Pancreas (tissue), 10 donors: ENCODE results near the gene DYNC1H1. TPM values are rescaled to one million over a fixed set of nuclear protein-coding genes. Genes with fewer than 3 reads are reported as not detected.

Experiments
- ATAC-seq, 4 donors: fragments of 200-7000 bp; cut with Tn5 transposase; one replicate each; pipeline versions ENCODE4 v1.8.0 to v1.9.1; 2020; ENCODE audit warnings: mild to moderate bottlenecking in 4 of 4, moderate library complexity in 4 of 4
- DNase-seq, 6 donors: peaks; one replicate each; pipeline ENCODE4 v3.0.0-alpha.2; 2020
- FAIRE-seq: peaks from 2 replicates; lab custom pipeline; 2012; peaks lifted over from hg19 to GRCh38; lab: Jason Lieb, UNC
- H3K27ac ChIP-seq, 4 donors: fragments of 200-600 bp; sonication (generic); 1 replicate in 3 of 4; 2 replicates in 1 of 4; pipeline versions ENCODE4 v1.5.0 to v1.8.0; 2020
- H3K27me3 ChIP-seq, 4 donors: fragments of 200-600 bp; one replicate each; pipeline ENCODE4 v1.8.0; 2021
- H3K36me3 ChIP-seq, 3 donors: fragments of 200-600 bp; sonication (generic) in 1 of 3; one replicate each; pipeline versions ENCODE4 v1.5.0 to v1.8.0; 2020 to 2021
- H3K4me1 ChIP-seq, 3 donors: fragments of 200-600 bp; one replicate each; pipeline ENCODE4 v1.8.0; 2021
- H3K4me3 ChIP-seq, 4 donors: fragments of 200-600 bp; sonication (generic) in 2 of 4; one replicate each; pipeline versions ENCODE4 v1.5.0 to v1.8.0; 2020 to 2021
- H3K9me3 ChIP-seq, 4 donors: fragments of 200-600 bp; one replicate each; pipeline ENCODE4 v1.8.0; 2021
- WGBS, 2 donors: extraction: QIAGEN DNeasy Blood & Tissue Kit; methylation state at CpG; one replicate each; pipeline ENCODE4 v1.1.7; 2013; 5-methylcytosine and 5-hydroxymethylcytosine counted together
- intact Hi-C, 3 donors: fragments of 100-400 bp; cut with DNase I; formaldehyde crosslinking; loops; one replicate each; pipeline versions ENCODE4 v1.11.1 to v1.14.2; 2022
- polyA plus RNA-seq, 2 donors: library from polyadenylated mRNA; stranded (reverse); fragments of 200-250 nt; gene quantifications; one replicate each; pipeline ENCODE4 v1.2.3, GENCODE V29; 2013
- total RNA-seq, 6 donors: library from RNA; stranded (reverse); fragmentation: NEBNext Ultra II Directional in 4 of 6; extraction: Animal tissue kit (Norgen Biotek cat#: 25700) in 4 of 6; gene quantifications; one replicate each; pipeline versions ENCODE4 v1.2.1 to v1.2.4, GENCODE V29; 2021 to 2023
- TF ChIP-seq, protein P1 (sequence below), 4 donors: fragments of 200-600 bp; sonication (generic) in 3 of 4; IDR thresholded peaks; one replicate each; pipeline versions ENCODE4 v1.5.0 to v1.8.0; 2021; ENCODE audit warnings: antibody characterized with exemption in 4 of 4
- donor health status: healthy with polysubstance abuse.
- donor health status: DM: no; HTN: no; CAD: no; lungs with moderate emphysema.
- donor health status: DM: no; HTN: no; CAD: no.
- donor health status: control.
- donor health status: control.
- donor health status: Bipolar disorder and iron deficiency.
- donor health status: DM: yes; HTN: yes; CAD: no.
- donor health status: DM: no; HTN: no; CAD: no.
- donor health status: DM: no; HTN: no; CAD: no.
- donor health status: DM: yes; HTN: yes; CAD: no.

DYNC1H1 gene
- total and polyA plus RNA-seq, 8 donors = 95.7 to 215 (median 132) TPM

GRCh38 chr14:102096569-102097188 lies 132.3 kb downstream of the DYNC1H1 start:
- DNase-seq = peak; percentile 69 to 92 (median 84)
- no peaks in the 10 kb centered on the region for H3K9me3 ChIP-seq
- H3K27ac ChIP-seq = no peak overlapping the region
- WGBS, 2 donors = 30 to 32% methylated on average over 12 of the region's 12 CpGs
- no peak overlapping the region for H3K4me3 ChIP-seq
- no peaks in the 10 kb centered on the region for H3K36me3 ChIP-seq
- no peaks in the 10 kb centered on the region for H3K4me1 ChIP-seq
- ATAC-seq = peak; percentile 91 to 95 (median 94)
- no peaks in the 10 kb centered on the region for H3K27me3 ChIP-seq
- TF ChIP-seq, protein P1, sequence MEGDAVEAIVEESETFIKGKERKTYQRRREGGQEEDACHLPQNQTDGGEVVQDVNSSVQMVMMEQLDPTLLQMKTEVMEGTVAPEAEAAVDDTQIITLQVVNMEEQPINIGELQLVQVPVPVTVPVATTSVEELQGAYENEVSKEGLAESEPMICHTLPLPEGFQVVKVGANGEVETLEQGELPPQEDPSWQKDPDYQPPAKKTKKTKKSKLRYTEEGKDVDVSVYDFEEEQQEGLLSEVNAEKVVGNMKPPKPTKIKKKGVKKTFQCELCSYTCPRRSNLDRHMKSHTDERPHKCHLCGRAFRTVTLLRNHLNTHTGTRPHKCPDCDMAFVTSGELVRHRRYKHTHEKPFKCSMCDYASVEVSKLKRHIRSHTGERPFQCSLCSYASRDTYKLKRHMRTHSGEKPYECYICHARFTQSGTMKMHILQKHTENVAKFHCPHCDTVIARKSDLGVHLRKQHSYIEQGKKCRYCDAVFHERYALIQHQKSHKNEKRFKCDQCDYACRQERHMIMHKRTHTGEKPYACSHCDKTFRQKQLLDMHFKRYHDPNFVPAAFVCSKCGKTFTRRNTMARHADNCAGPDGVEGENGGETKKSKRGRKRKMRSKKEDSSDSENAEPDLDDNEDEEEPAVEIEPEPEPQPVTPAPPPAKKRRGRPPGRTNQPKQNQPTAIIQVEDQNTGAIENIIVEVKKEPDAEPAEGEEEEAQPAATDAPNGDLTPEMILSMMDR (IDR thresholded peaks at IDR 0.05) = peak; percentile 37 to 69 (median 61)
- peak; percentile 68 for FAIRE-seq
- intact Hi-C loops = loop anchor here in 1 of 3 donors (5.0 kb wide), 1 partner anchor 49 kb away; no protein-coding TSS in a partner anchor

GRCh38 chr14:102097441-102098135 lies 133.2 kb downstream of the DYNC1H1 start:
- ATAC-seq = peak in 2 of 4 donors; percentile 10 to 50
- 43 to 52% methylated on average over 7 of the region's 7 CpGs for WGBS, 2 donors
- no peaks in the 10 kb centered on the region for H3K4me1 ChIP-seq
- FAIRE-seq = no peak
- no peaks in the 10 kb centered on the region for H3K9me3 ChIP-seq
- H3K27ac ChIP-seq = no peak overlapping the region
- intact Hi-C loops = loop anchor here in 1 of 3 donors (5.0 kb wide), 1 partner anchor 50 kb away; no protein-coding TSS in a partner anchor
- no peak for DNase-seq
- no peak overlapping the region for H3K4me3 ChIP-seq
- H3K27me3 ChIP-seq = no peaks in the 10 kb centered on the region
- H3K36me3 ChIP-seq = no peaks in the 10 kb centered on the region
- TF ChIP-seq, protein P1 (IDR thresholded peaks at IDR 0.05) = no peak

DNA sequence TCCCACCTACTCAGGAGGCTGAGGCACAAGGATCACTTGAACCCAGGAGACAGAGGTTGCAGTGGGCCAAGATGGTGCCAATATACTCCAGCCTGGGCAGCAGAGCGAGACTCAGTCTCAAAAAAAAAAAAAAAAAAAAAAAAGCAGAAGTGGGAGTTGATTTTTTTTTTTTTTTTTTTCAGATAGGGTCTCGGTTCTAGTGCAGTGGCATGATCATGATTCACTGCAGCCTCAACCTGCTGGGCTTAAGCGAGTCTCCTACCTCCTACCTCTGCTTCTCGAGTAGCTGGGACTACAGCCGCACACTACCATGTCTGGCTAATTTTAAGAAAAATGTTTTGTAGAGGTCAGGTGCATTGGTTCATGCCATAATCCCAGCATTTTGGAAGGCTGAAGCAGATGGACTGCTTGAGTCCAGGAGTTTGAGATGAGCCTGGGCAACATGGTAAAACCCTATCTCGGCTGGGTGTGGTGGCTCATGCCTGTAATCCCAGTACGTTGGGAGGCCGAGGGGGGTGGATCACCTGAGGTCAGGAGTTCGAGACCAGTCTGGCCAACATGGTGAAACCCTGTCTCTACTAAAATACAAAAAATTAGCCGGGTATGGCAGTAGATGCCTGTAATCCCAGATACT lies 138.8 kb downstream of the DYNC1H1 start:
- 87 to 97% methylated on average over 10 of the region's 10 CpGs for WGBS, 2 donors
- H3K27me3 ChIP-seq = no peaks in the 10 kb centered on the region
- intact Hi-C loops = no loop called here

GRCh38 chr14:102105369-102105768 lies 141.0 kb downstream of the DYNC1H1 start:
- FAIRE-seq (no peak), ATAC-seq (no peak), DNase-seq (no peak)
- Histone ChIP-seq H3K27me3 (no peaks in the 10 kb centered on the region), H3K4me1 (no peaks in the 10 kb centered on the region), H3K9me3 (no peaks in the 10 kb centered on the region), H3K27ac (no peak overlapping the region), H3K36me3 (no peaks in the 10 kb centered on the region), H3K4me3 (no peak overlapping the region)
- intact Hi-C loops = no loop called here
- WGBS, 2 donors = 74 to 84% methylated on average over 4 of the region's 4 CpGs
- TF ChIP-seq, protein P1 (IDR thresholded peaks at IDR 0.05) = no peak

More for the DNA sequence above, 138.8 kb downstream of the DYNC1H1 start:
- no peak overlapping the region for H3K27ac ChIP-seq
- H3K36me3 ChIP-seq = no peaks in the 10 kb centered on the region
- no peak overlapping the region for H3K4me3 ChIP-seq
- no peak for FAIRE-seq
- DNase-seq = no peak
- no peaks in the 10 kb centered on the region for H3K4me1 ChIP-seq
- TF ChIP-seq, protein P1 (IDR thresholded peaks at IDR 0.05) = no peak
- H3K9me3 ChIP-seq = no peaks in the 10 kb centered on the region
- ATAC-seq = no peak

Other genes with a start within 250 kb of the DYNC1H1 start
- gene PPP2R5C, start 202.9 kb upstream of the DYNC1H1 start, total RNA-seq = 10 to 100 TPM; 49.8 to 76.1 (median 62.6) TPM
- gene PPP2R5C, start 202.9 kb upstream of the DYNC1H1 start, polyA plus RNA-seq = 10 to 100 TPM; 41.6 to 47.5 TPM
- 100 to 1,000 TPM; 106 to 393 (median 136) TPM for gene HSP90AA1, start 122.5 kb downstream of the DYNC1H1 start, total RNA-seq
- 100 to 1,000 TPM; 106 to 203 TPM for gene HSP90AA1, start 122.5 kb downstream of the DYNC1H1 start, polyA plus RNA-seq
- gene WDR20, start 175.3 kb downstream of the DYNC1H1 start, total RNA-seq = 10 to 100 TPM; 11.7 to 19.5 (median 14.9) TPM
- gene WDR20, start 175.3 kb downstream of the DYNC1H1 start, polyA plus RNA-seq = 10 to 100 TPM in 1 of 2 donors, 1 to 10 TPM in 1; 7.4 to 10.6 TPM